GM19452 (cell line): ENCODE data around the gene VCPKMT.
A peak's percentile ranks its signal among the peaks of the same experiment; 100 is the strongest.
"Not testable (repeated sequence)": the region's sequence is repeated elsewhere in the genome, so short reads cannot be mapped to it uniquely, and the experiment has no call there.

Experiments used
- ATAC-seq: cut with Tn5 transposase; IDR thresholded peaks from one replicate; pipeline ENCODE4 v1.9.1; 2021; ENCODE audit not compliant: unreplicated experiment

Gene VCPKMT

DNA sequence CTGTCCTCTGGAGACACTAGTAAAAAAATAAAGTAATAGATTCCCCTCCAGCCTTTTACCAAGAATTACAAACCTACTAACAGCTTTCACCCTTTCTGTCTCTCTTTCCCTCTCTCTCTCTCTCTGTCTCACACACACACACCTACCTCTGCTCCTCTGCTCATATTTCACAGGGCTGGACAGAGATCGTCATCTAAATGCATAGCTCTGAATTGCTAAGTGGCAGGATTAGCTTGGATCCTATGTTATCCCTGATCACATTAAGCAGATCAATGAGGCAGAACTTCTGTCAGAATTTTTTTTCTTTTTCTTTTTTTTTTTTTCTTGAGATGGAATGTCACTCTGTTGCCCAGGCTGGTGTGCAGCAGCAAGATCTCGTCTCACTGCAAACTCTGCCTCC, 22.9 kb downstream of the VCPKMT start:
- ATAC-seq: no peak

DNA sequence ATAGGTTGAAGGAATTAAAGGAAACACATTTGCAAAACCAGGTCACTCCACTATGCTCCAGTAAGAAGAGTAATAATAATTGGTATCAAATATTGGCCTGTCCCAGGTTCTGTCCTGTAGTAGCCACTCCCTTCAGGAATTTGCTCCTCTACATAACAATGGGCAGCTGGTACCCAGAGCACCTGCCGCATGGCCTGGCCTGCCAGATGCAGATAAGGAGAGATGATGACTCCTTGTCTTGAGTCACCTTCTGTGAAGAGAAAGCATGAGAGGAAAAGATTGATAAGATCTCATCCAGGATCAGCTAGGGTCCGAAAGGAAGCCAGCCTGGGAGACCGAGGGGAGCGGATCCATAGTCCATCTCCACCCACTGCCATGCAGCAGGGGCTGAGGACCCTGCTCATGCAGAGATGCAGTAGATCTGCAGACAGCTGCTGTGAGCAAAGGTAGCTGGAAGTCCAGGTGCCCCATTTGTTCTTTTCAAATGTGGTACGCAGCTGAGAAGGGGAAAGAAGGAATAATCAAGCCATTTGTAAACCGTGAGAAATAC, 24.3 kb downstream of the VCPKMT start:
- ATAC-seq: no peak

DNA sequence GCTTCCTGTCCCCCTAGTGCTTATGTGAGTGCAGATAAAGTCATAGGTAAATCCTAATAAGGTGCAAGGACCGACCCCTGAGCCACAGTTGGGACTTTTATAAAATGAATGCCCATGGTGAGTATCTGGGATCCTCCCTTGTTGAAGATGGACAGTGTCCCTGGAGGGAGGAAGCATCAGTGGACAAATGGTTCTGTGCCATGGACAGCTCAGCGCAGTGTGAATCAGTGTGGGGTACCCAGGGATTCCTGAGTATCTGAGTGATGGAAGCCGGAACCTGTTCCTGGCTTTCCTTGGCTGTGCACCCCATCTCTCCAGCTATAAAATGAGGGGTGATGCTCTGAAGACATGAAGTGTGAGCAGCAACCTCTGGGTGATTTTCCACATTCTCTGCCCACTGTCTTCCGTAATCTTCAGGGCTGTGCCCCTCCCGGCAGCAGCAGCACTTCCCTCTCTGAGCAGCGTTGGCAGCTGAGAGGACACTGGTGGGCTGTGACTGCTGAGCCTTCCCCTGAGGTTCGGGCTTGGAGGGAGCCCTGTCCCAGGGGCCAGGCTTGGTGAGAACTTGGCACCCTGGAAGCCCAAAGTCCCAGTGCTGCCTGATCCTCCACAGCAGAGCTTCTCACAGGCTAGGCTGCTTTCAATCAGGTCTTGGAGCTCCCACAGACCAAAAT, 25.0 kb downstream of the VCPKMT start:
- ATAC-seq: no peak

DNA sequence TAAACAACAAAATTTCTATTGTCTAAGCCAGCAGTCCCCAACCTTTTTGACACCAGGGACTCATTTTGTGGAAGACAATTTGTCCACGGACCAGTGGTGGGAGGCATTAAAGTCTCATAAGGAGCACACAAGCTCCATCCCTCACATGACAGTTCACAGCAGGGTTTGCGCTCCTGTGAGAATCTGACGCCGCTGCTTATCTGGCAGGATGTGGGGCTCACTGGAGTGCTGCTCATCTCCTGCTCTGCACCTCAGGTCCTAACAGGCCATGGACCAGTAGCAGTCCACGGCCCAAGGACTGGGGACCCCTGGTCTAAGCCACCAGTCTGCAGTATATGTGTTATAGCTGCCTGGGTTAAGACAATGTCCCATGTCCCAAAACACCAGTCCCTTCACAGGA, 27.2 kb downstream of the VCPKMT start:
- ATAC-seq: no peak

DNA sequence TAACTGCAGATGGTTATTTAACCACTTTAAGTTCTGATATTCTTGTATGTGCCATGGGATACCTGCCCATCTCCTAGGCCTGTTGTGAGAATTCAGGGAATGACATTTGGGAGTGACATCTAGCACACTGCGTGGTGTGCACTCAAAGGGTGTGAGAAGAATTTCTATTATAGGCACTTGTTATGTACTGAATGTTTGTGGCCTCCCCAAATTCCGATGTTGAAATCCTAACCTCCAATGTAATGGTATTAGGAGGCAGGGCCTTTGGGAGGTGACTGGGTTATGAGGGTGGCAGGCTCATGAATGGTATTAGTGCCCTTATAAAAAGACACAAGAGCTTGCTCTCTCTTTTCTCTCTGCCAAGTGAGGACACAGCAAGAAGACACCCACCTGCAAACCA, 27.6 kb downstream of the VCPKMT start:
- ATAC-seq: no peak

DNA sequence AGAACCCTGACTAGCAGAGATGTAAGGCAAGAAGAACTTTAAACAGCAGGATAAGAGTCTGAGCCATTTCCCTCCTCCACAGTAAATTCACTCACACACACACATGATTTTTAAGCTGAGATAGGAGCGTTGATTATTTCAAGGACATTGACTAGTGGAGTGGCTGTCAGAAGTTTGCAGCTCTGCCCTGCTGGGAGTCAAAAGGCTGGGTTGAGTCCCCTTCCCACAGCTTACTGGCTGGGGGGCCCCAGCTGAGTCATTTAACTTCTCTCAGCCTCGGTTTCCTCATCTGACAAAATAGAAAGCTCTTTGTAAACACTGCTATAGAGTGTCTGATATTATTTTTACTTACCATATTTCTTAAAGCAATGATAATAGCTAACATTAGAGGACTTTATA, 28.3 kb downstream of the VCPKMT start:
- no peak for ATAC-seq

DNA sequence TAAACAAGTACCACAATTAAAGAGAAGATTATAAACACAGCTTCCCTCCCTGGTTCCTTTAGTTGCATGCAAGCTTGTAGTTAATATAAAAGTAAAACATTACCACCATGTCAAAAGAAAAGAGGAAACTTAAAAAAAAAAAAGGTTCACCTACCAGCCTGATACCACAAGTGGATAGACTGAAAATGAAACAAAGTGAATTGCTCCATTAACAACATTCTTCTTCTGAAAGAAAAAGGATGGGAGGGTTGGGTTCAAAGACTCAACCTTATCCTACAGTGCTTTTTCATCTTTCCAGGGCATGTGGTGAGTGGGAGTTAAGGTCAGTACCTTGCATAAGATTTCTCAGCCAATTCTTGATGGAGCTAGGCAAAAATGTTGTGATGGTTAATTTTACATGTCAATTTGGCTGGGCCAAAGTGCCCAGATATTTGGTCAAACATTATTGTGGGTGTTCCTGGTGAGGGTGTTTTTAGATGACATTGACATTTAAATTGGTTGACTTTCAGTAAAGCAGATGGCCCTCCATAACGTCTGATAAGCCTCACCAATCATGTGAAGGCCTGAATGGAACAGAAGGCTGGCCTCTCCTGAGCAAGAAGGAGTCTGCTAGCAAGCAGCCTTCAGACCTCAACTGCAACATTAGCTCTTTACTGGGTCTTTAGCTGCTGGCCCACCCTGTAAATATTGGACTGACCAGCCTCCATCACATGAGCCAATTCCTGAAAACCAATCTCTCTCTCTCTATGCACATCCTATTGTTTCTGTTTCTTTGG, 28.8 kb downstream of the VCPKMT start:
- ATAC-seq: no peak

DNA sequence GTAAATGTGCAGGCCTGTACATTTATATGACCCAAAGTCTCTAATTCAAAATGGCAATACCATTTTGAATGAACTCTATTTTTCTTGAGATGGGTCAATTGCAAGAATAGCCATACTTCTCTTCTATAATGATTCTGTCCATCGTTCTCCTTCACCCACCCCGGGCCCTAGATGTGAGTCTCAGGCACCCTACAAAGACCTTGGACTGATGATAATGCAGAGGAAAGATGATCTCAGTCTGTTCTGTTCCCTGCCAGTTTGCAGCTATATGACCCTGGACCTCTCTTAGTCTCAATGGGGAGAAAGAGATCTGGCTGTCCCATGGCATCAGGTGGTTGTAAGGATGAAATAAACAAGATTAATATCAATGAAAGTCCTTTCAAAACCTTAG, 30.1 kb downstream of the VCPKMT start:
- no peak for ATAC-seq

DNA sequence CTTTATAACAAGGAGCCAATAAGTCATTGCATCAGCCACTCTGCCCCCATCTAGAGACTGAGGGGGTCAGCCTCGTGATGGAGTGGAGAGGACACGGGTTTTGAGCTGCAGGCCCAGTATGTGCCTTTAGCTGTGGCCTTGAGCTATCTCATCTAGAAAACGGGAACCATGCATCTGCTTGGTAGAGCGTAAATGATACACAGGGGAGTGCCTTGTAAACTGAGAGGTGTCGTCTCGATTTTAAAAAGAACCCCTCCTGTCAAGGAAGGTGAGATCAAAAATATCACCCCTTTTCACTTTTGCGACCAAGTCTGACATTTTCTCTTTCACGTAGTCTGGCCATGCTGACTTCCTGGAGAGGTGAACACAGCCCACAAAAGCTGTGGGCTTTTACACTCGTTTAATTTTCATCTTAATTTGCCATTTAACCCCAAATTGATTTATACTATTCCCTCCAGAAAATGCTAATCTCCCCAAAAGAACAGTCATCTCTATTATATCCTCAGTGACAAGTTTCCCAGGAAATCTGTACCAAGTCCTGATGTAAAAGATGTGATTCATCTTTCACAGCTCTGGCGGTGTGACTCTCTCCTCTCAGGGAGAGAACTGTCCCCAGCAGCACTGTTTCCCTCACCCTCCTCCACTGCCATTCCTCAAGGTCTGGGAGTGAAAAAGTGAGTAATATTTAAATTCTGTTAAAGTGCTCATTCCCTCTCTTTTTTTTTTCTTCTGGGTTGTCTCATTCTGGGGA, 30.6 kb downstream of the VCPKMT start:
- peak; percentile 58 for ATAC-seq

DNA sequence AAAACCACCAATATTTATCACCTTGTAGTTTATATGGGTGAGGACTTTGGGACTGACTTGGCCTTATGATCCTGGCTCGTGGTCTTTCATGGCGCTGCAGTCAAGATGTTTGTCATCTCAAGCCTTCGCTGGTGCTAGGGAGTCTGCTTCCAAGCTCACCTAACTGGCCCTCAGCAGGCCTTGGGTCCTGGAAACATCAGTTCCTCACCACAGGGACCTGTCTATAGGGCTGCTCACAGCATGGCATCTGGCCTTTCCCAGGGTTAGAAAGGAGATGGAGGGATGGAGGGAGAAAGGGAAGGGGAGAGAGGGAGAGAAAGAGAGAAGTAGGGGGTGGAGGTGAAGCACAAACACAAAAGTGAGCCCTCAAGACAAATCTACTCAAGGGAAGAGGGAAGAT, 31.7 kb downstream of the VCPKMT start:
- no peak for ATAC-seq

DNA sequence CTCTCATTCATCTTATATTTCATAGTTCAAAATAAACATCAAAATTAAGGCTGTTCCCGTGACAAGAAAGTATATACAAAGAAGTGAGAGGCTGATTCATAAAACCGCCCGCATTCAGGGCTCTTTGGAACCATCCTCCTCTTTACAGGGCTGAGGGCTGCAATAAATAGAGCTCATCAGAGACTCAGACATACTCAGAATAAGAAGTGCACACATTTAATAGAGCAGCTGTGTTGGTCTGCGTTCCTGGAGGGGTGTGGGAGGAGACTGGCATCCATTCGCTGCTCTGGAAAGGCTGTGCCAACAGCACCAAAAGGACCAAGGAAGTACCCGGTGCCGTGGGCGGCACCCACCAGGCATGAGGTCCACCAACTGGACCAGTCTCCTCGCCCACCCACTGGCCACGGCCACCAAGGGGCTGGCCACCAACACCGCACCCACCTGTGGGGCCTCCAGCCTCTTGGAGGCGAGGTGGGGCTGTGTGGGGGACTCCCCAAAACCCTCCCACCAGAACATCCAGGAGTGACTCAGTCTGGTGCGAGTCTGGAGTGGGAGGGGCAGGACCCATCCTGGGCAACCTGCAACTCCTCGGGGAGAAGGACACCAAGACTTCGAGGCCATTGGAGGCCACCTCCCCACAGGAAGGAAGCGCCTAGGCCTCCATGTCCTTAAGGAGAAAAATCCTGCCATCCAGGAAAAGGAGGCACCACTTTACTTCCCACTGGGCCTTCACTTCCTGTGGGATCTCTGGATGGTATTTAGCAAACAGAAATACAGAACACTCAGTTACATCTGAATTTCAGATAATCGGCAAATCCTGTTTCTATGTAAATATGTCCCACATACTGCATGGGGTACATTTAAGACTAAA, 32.7 kb downstream of the VCPKMT start:
- peak; percentile 27 for ATAC-seq

DNA sequence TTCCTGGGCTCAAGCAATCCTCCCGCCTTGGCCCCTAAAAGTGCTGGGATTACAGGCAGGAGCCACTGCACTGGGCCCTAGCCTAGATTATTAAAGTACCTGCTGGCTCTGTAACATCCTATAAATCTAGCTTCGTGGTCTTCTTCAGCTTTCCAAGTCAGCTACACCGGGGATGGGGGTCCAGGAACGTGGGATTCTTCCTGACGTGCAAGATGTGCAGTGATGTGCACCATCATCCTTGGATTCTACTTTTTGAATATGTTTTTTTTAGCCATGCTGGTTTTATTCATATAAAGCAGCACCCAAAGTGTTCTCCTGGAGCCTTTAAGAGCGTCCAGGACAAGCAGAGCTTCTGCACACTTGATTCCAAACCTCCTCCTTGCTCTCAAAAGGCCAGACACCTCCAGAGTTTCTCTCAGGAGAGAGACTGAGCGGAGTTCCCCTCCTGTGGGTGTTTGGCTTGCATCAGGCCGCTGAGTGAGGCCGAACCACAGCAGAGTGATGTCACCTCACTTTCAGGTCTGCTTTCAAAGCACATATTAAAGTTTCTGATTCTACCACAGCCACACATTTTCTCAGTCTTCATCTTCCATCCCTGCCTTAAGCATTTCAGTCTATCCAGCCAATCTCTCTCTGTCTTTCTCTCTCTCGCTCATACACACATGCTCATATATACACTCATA, 33.4 kb downstream of the VCPKMT start:
- ATAC-seq: peak; percentile 63

DNA sequence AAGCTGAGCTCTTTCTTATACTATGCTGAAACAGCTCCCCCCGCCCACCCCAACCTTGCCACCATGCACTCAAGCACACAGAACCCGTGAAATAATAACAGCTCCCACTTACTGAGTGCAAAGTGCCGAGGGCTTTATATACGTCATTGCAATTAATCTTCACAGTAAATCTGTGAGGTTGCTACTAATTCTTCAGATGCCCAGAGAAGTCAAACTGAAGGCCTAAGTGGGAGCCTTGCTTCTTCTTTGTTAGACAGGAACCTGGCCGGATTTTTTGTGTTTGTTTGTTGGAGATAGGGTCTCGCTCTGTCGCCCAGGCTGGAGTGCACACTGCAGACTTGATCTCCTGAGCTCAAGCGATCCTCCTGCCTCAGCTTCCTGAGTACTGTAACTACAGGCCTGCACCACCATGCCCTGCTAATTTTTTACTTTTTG, 34.0 kb downstream of the VCPKMT start:
- no peak for ATAC-seq

DNA sequence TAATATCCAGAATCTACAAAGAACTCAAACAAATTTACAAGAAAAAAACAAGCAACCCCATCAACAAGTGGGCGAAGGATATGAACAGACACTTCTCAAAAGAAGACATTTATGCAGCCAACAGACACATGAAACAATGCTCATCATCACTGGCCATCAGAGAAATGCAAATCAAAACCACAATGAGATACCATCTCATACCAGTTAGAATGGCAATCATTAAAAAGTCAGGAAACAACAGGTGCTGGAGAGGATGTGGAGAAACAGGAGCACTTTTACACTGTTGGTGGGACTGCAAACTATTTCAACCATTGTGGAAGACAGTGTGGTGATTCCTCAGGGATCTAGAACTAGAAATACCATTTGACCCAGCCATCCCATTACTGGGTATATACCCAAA, 37.3 kb downstream of the VCPKMT start:
- not testable (repeated sequence) for ATAC-seq

DNA sequence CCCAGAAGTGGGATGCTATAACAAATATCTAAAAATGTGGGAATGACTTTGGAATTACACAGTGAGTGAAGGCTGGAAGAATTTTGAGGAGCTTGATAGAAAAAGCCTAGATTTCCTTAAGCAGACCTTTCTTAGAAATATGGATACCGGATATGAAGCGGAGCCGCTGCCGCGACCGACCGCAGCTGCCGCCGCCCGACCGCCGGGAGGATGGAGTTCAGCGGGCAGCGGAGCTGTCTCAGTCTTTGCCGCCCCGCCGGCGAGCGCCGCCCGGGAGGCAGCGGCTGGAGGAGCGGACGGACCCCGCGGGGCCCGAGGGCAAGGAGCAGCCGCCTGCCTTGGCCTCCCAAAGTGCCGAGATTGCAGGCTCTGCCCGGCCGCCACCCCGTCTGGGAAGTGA, 42.7 kb downstream of the VCPKMT start:
- ATAC-seq: not testable (repeated sequence)

DNA sequence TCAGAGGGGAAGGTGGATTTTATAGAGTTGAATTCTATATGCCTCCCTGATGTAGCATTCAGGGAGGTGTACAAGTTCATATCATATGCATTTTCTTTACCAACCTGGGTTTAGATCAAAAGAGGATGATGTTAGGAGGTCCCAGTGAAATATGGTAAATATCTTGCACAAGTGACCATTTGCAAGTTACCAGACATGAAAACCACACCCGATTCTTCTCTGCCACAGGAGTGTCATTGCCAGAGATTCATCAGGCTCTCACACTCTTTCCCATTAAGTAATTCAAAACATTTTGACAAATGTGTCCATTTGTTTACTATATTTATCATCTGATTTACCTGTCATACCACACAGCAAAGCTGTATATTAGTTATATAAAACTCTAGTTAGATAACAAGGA, 44.0 kb downstream of the VCPKMT start:
- ATAC-seq: no peak

DNA sequence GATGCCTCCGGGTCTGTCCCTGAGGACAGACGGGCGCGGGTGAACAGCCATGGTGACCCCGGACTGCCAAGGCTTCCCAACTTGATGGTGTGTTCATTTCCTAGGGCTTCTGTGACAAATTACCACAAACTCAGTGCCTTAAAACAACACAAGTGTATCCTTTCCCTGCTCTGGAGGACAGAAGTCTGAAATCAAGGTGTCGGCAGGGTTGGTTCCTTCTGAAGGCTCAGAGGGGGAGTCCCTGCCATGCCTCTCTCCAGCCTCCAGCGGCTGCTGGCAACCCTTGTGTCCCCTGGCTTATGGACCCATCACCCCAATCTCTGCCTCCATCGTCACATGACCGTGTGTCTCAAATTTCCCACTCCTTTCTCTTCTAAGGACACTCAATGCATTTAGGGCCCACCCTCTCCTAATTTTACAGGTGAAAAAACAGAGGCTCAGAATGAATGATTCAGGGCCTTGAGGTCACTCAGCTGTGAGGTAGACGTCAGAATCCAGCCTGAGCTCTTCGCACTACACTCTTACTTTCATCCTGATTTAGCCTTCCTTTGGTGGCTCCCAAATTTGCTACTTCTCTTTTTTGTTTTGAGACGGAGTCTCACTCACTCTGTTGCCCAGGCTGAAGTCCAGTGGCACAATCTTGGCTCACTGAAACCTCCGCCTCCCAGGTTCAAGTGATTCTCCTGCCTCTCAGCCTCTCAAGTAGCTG, 45.4 kb downstream of the VCPKMT start:
- no peak for ATAC-seq

DNA sequence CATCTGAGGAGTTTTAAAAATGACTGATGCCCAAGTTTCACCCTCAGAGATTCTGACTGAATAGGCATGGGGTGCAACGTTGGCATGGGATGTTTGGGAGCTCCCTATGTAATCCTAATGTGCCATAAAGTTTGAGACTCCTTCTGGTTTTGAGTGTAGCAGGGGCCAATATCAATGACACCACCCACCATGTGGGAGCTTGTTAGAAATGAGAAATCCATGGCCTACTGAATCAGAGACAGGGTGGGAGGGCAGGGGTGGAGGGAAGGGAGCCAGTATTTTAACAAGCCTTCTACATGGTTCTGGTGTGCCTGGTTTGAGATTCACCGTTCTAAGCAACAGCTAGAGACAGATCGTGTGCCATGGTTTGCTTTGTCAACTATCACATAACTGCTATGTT, 46.1 kb downstream of the VCPKMT start:
- no peak for ATAC-seq

DNA sequence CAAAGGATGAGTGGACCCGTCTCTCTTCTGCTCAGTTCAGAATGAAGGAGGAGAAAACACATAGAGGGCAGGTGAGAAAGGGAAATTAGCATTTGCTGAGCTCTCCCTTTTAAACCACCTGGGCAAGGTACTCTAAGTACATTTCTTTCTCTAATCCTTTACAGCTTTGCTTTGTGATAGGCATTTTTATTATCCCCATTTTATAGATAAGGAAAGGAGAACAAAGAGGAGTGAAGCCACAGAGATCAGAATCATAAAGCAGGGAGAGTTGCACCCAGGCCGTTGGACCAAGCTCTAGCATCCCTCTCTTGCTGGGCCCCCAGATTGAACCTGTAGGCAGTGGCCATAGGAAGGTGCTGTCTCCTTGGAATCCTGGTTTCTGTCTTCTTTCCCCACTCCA, 47.0 kb downstream of the VCPKMT start:
- ATAC-seq: no peak

DNA sequence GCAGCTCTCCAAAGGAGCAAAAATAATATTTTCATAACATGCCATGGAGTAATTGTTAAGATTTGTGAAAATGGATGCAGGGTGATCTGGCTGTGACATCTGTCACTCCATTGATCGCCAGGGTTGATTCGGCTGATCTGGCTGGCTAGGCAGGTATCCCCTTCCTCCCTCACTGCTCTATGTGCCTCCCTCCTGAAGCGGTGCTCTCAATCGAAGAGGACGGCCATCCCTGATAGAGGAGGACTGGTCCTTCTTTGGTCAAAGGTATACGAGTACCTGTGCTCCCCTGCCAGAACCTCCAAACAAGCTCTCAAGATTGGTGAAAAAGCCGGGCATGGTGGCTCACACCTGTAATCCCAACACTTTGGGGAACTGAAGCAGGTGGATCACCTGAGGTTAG, 47.9 kb downstream of the VCPKMT start:
- no peak for ATAC-seq
